Measurements from ENCODE around the gene CXCR6.

- TF ChIP-seq EZH2 (IDR thresholded peaks at IDR 0.05; ENCODE audit: low read depth, unreplicated experiment) = no peak
- no peak for TF ChIP-seq CTCF (conservative IDR thresholded peaks at IDR 0.05; ENCODE audit: low read depth in 2 of 2)
- TF ChIP-seq POLR2AphosphoS5 (IDR thresholded peaks at IDR 0.05; ENCODE audit: low read depth) = no peak
- no peak for TF ChIP-seq REST (IDR thresholded peaks at IDR 0.05; ENCODE audit: unreplicated experiment)
These were observed 1.0 kb upstream of the CXCR6 start for GRCh38 chr3:45942051-45942825.

Data from GM23338 (cell line).